K562 (cell line): ENCODE results near the gene PCBP3. TPM values are rescaled to one million over a fixed set of nuclear protein-coding genes. Genes with fewer than 3 reads are reported as not detected.
A peak's percentile ranks its signal among the peaks of the same experiment; 100 is the strongest.

Experiments used
- ATAC-seq: fragments of 200-7000 bp; cut with Tn5 transposase; 3 replicates; pipeline ENCODE4 v1.9.1; 2020; ENCODE audit warnings: moderate library complexity
- BruUV-seq: library from RNA; stranded (reverse); fragments of 400-500 nt; replicated peaks from 2 replicates; lab custom pipeline; 2021; lab: Mats Ljungman, UMichigan
- CTCF ChIA-PET: fragments of 300-600 bp; formaldehyde crosslinking; extraction: SDS; loops from one replicate; lab custom pipeline; 2021; ENCODE audit warnings: low intra/inter-chr PET ratio; lab: Yijun Ruan, JAX
- POLR2A ChIA-PET: fragments of 300-600, 350-650 bp; sonication (Branson Sonifier 250); formaldehyde crosslinking; extraction: SDS; loops from one replicate; lab custom pipeline; 2021; ENCODE audit warnings: antibody characterized with exemption, inconsistent platforms; lab: Yijun Ruan, JAX
- DNase-seq, 4 experiments: peaks; one replicate each; pipeline versions ENCODE4 v3.0.0 to v3.0.0-alpha.2; 2011 to 2018; ENCODE audit warnings: low spot score in 3 of 4, mixed read lengths in 3 of 4; ENCODE audit errors: extremely low read depth in 1 of 4
- FAIRE-seq: peaks from 2 replicates; lab custom pipeline; 2011; peaks lifted over from hg19 to GRCh38; lab: Jason Lieb, UNC
- H2AFZ ChIP-seq: 2 replicates; pipeline ENCODE4 v1.6.0; 2011; ENCODE audit warnings: low read depth, low read length, control low read depth, inconsistent platforms
- H3K27ac ChIP-seq: fragments of 200-600 bp; 3 replicates; pipeline ENCODE4 v1.8.0; 2011; ENCODE audit warnings: low read depth, mild to moderate bottlenecking, control low read depth, inconsistent platforms, low read length, moderate library complexity, mixed read lengths; ENCODE audit errors: extremely low read depth
- H3K27me3 ChIP-seq, 2 experiments: fragments of 300-600 bp in 1 of 2; 2 replicates in 1 of 2; 3 replicates in 1 of 2; pipeline versions ENCODE4 v1.6.0 to v1.8.0; 2011; ENCODE audit warnings: inconsistent platforms in 2 of 2, low read length in 2 of 2, mild to moderate bottlenecking in 1 of 2, mixed read lengths in 1 of 2, moderate library complexity in 1 of 2; ENCODE audit not compliant: control insufficient read depth in 2 of 2, insufficient read depth in 2 of 2
- H3K36me3 ChIP-seq: fragments of 300-600 bp; 3 replicates; pipeline ENCODE4 v1.8.0; 2011; ENCODE audit warnings: mild to moderate bottlenecking, low read length, inconsistent platforms; ENCODE audit not compliant: control insufficient read depth, insufficient read depth
- H3K4me1 ChIP-seq, 2 experiments: fragments of 200-600 bp in 1 of 2; replicated peaks in 1 of 2; 2 replicates in 1 of 2; 3 replicates in 1 of 2; pipeline versions ENCODE4 v1.5.1 to v1.8.0; 2011; ENCODE audit warnings: inconsistent platforms in 2 of 2, low read length in 2 of 2, mild to moderate bottlenecking in 1 of 2, mixed read lengths in 1 of 2, moderate library complexity in 1 of 2; ENCODE audit not compliant: control insufficient read depth in 2 of 2, insufficient read depth in 2 of 2
- H3K4me2 ChIP-seq: 2 replicates; pipeline ENCODE4 v1.6.1; 2011; ENCODE audit warnings: low read length, control low read depth, inconsistent platforms, mixed read lengths; ENCODE audit not compliant: insufficient read depth
- H3K4me3 ChIP-seq: fragments of 200-600 bp; sonication (generic), shearing (Covaris generic); 2 replicates; pipeline ENCODE4 v1.5.1; 2016; ENCODE audit warnings: control low read depth, inconsistent platforms
- H3K79me2 ChIP-seq: fragments of 200-600 bp; 3 replicates; pipeline ENCODE4 v1.8.0; 2011; ENCODE audit warnings: low read length, inconsistent platforms; ENCODE audit not compliant: control insufficient read depth, insufficient read depth
- H3K9ac ChIP-seq, 2 experiments: 2 replicates each; pipeline versions ENCODE4 v1.6.0 to v1.6.1; 2011; ENCODE audit warnings: low read depth in 2 of 2, low read length in 2 of 2, control low read depth in 1 of 2, inconsistent platforms in 1 of 2, mild to moderate bottlenecking in 1 of 2, mixed read lengths in 1 of 2; ENCODE audit not compliant: insufficient read depth in 1 of 2
- H3K9me1 ChIP-seq: one replicate; pipeline ENCODE4 v1.6.0; 2011; ENCODE audit warnings: inconsistent platforms, mild to moderate bottlenecking, low read length, moderate library complexity; ENCODE audit not compliant: control insufficient read depth, insufficient read depth
- H3K9me3 ChIP-seq: replicated peaks from 2 replicates; pipeline ENCODE4 v1.5.1; 2011; ENCODE audit warnings: low read depth, low read length, inconsistent platforms; ENCODE audit not compliant: control insufficient read depth, insufficient read depth
- H4K20me1 ChIP-seq: replicated peaks from 2 replicates; pipeline ENCODE4 v1.6.1; 2011; ENCODE audit warnings: low read length, inconsistent platforms, mixed read lengths; ENCODE audit not compliant: control insufficient read depth, insufficient read depth
- EZH2 ChIP-seq: IDR thresholded peaks from 2 replicates; pipeline ENCODE4 v1.6.1; 2012; ENCODE audit warnings: low read depth, mild to moderate bottlenecking, inconsistent platforms, low read length, borderline replicate concordance
- GTF2E2 ChIP-seq: fragments of 200-800 bp; sonication (Bioruptor generic); IDR thresholded peaks from 2 replicates; pipeline ENCODE4 v1.6.1; 2016; ENCODE audit warnings: missing genetic modification characterization, missing compliant biosample characterization
- LCOR ChIP-seq: sonication (generic); formaldehyde crosslinking; IDR thresholded peaks from 2 replicates; pipeline ENCODE4 v1.8.0; 2022; ENCODE audit warnings: mild to moderate bottlenecking, missing genetic modification reagents
- NBN ChIP-seq: fragments of 450-650 bp; IDR thresholded peaks from 2 replicates; pipeline ENCODE4 v1.6.1; 2016; ENCODE audit warnings: low read depth, mild to moderate bottlenecking
- POLR2AphosphoS5 ChIP-seq: IDR thresholded peaks from 2 replicates; pipeline ENCODE4 v1.6.1; 2011; ENCODE audit warnings: mild to moderate bottlenecking, low read depth, low read length, moderate library complexity; ENCODE audit not compliant: control insufficient read depth, insufficient read depth
- SMC3 ChIP-seq: conservative IDR thresholded peaks from 2 replicates; pipeline ENCODE4 v1.6.1; 2011; ENCODE audit warnings: low read depth, low read length, improper control_type of control experiment; ENCODE audit not compliant: insufficient read depth
- TAF15 ChIP-seq: fragments of 200-400 bp; formaldehyde crosslinking; IDR thresholded peaks from 2 replicates; pipeline ENCODE4 v1.6.1; 2017; ENCODE audit warnings: mild to moderate bottlenecking, low read depth, low read length, moderate library complexity
- ZNF174 ChIP-seq: fragments of 250-450 bp; sonication (Bioruptor Pico); IDR thresholded peaks from 2 replicates; pipeline ENCODE4 v1.4.0; 2020; ENCODE audit warnings: mild to moderate bottlenecking
- ZNF253 ChIP-seq: fragments of 250-450 bp; sonication (Bioruptor Pico); conservative IDR thresholded peaks from 2 replicates; pipeline ENCODE4 v1.6.1; 2021; ENCODE audit warnings: mild to moderate bottlenecking
- ZNF668 ChIP-seq: fragments of 250-450 bp; sonication (Bioruptor Pico); IDR thresholded peaks from 2 replicates; pipeline ENCODE4 v1.8.0; 2022; ENCODE audit warnings: mild to moderate bottlenecking, inconsistent platforms
- ZSCAN29 ChIP-seq: fragments of 450-650 bp; IDR thresholded peaks from 2 replicates; pipeline ENCODE4 v1.6.1; 2017
- WGBS: fragments of 100-300 bp; shearing (Covaris generic); methylation state at CpG from one replicate; pipeline ENCODE4 v1.1.6; 2016; ENCODE audit warnings: low coverage, mixed read lengths; ENCODE audit not compliant: insufficient coverage; ENCODE audit errors: missing lambda C conversion rate; 5-methylcytosine and 5-hydroxymethylcytosine counted together
- in situ Hi-C: fragments of 300-500 bp; cut with MboI; formaldehyde crosslinking; loops from 4 replicates; pipeline ENCODE4 v1.15.0; 2018; ENCODE audit warnings: inconsistent platforms, mixed read lengths
- intact Hi-C: fragments of 100-400 bp; cut with micrococcal nuclease; formaldehyde crosslinking; loops from 2 replicates; pipeline ENCODE4 v1.14.2; 2022
- polyA plus RNA-seq, 8 experiments: library from polyadenylated mRNA; depleted of rRNA in 4 of 8; stranded (reverse) in 5 of 8; unstranded in 3 of 8; fragments of >200 nt; fragmentation: Nextera tagmentation in 2 of 8; fragmentation: Illumina TruSeq in 1 of 8; extraction: Ambion mirVana in 2 of 8; extraction: Trizol in 1 of 8; gene quantifications; 2 replicates each; pipeline versions ENCODE4 v1.2.1 to v1.2.3, GENCODE V29; 2011 to 2014; ENCODE audit warnings: inconsistent platforms in 1 of 8, missing spikeins in 1 of 8
- total RNA-seq, 7 experiments: library from RNA; depleted of rRNA in 6 of 7; stranded (reverse); fragments of >200 nt in 6 of 7; fragmentation: Illumina TruSeq in 2 of 7; extraction: Trizol in 2 of 7; gene quantifications; 2 replicates each; pipeline versions ENCODE4 v1.2.1 to v1.2.3, GENCODE V29; 2011 to 2021; ENCODE audit warnings: low replicate concordance in 1 of 7
- TF ChIP-seq, protein P1 (sequence below): fragments of 250-450 bp; sonication (Bioruptor Pico); IDR thresholded peaks from 2 replicates; pipeline ENCODE4 v1.4.0; 2020; ENCODE audit warnings: mild to moderate bottlenecking, moderate library complexity

The PCBP3 gene
- total and polyA plus RNA-seq, 9 of the 15 experiments (the other 6 are each of a cell fraction or from before 2014, with no cell fraction given) = 0.18 TPM; not detected in 8

DNA sequence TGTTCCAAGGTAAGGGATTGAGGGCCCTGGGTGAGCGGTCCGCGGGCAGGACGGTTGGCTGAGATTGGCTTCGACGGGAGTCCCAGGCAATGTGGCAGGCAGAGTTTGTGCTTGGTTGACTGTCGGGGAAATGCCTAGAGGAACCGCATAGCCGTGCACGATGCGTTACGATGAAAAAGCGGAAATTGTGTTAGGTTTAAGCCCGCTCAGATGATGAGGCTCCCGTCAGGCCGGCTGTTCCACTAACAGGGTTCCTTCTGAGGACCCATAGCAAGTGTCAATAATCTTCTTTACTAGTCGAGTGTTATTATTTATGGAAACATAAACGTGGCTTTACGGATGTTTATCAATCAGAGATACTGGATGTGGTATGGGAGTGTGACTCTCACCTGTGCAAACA, 220.2 kb downstream of the PCBP3 start:
- no TSS peak for BruUV-seq
- Histone ChIP-seq H3K79me2 (no peaks in the 10 kb centered on the region), H3K4me1 (peaks cover 0 to 4% of the 10 kb centered on the region in 2 experiments; a peak in 1 of 5 replicates), H3K4me3 (no peak overlapping the region), H3K9ac (no peak overlapping the region), H3K9me1 (no peaks in the 10 kb centered on the region), H3K9me3 (no peaks in the 10 kb centered on the region), H2AFZ (no peak overlapping the region), H3K36me3 (no peaks in the 10 kb centered on the region), H4K20me1 (peaks cover 17% of the 10 kb centered on the region), H3K27me3 (peaks cover 79 to 88% of the 10 kb centered on the region in 2 experiments), H3K27ac (no peak overlapping the region), H3K4me2 (no peak overlapping the region)
- ChIA-PET CTCF (no interaction called here), POLR2A (interaction anchor here (0.6 to 1.5 kb wide), 2 partner anchors 9 to 826 kb away, joined by 3 to 8 read pairs; no protein-coding TSS in a partner anchor)
- no peak for FAIRE-seq
- ATAC-seq = no peak
- WGBS = 1% methylated on average over 19 of the region's 19 CpGs
- intact Hi-C loops = no loop called here
- no peak for DNase-seq
- TF ChIP-seq, protein P1, sequence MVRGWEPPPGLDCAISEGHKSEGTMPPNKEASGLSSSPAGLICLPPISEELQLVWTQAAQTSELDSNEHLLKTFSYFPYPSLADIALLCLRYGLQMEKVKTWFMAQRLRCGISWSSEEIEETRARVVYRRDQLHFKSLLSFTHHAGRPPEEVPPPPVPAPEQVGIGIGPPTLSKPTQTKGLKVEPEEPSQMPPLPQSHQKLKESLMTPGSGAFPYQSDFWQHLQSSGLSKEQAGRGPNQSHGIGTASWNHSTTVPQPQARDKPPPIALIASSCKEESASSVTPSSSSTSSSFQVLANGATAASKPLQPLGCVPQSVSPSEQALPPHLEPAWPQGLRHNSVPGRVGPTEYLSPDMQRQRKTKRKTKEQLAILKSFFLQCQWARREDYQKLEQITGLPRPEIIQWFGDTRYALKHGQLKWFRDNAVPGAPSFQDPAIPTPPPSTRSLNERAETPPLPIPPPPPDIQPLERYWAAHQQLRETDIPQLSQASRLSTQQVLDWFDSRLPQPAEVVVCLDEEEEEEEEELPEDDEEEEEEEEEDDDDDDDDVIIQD (CRISPR knock-in tag) = no peak
- TF ChIP-seq ZNF253 (no peak), EZH2 (peak; percentile 82; the same call in 1 of the 2 replicates), ZNF668 (CRISPR knock-in tag) (no peak)
- in situ Hi-C loops = no loop called here

DNA sequence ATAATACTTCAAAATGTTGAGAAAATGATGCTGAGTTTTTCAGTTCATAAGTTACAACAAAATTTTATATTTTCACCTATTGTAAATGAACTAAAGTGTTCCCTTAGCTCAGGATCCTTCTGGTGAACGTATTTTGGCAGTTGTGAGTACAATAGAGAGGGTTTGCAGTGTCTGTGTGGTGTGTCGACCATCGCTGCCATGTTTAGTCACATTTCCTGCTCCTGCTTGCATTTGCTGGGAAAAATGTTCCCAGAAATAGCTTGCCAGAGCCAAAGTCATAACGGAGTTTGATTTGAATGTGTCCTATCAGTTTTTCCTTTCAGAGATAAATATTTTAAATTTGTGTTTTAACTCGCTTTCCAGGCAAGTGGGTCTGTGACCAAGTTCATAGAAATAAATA, 220.9 kb downstream of the PCBP3 start:
- BruUV-seq = no TSS peak

More for the DNA sequence above, 220.9 kb downstream of the PCBP3 start:
- Histone ChIP-seq H3K9ac (no peak overlapping the region), H3K9me1 (no peaks in the 10 kb centered on the region), H3K4me3 (no peak overlapping the region), H3K27ac (no peak overlapping the region), H3K27me3 (peaks cover 77 to 88% of the 10 kb centered on the region in 2 experiments), H2AFZ (no peak overlapping the region), H3K4me1 (peaks cover 0 to 5% of the 10 kb centered on the region in 2 experiments; a peak in 1 of 5 replicates), H3K79me2 (no peaks in the 10 kb centered on the region), H3K9me3 (no peaks in the 10 kb centered on the region), H4K20me1 (peaks cover 17% of the 10 kb centered on the region), H3K36me3 (no peaks in the 10 kb centered on the region), H3K4me2 (no peak overlapping the region)
- ChIA-PET POLR2A (interaction anchor here (0.6 kb wide), 1 partner anchor 827 kb away, joined by 3 read pairs; no protein-coding TSS in a partner anchor), CTCF (no interaction called here)
- DNase-seq (no peak), ATAC-seq (no peak), FAIRE-seq (no peak)
- 0% methylated on average over 5 of the region's 5 CpGs for WGBS
- TF ChIP-seq ZSCAN29 (no peak), ZNF174 (CRISPR knock-in tag) (no peak), TAF15 (no peak), LCOR (CRISPR knock-in tag) (no peak), POLR2AphosphoS5 (no peak), NBN (no peak), SMC3 (no peak), GTF2E2 (tag) (no peak)
- in situ Hi-C loops = no loop called here
- intact Hi-C loops = no loop called here
